H1 (cell line): ENCODE data around the gene MED28. TPM values are rescaled to one million over a fixed set of nuclear protein-coding genes. Genes with fewer than 3 reads are reported as not detected.
A peak's percentile ranks its signal among the peaks of the same experiment; 100 is the strongest.

ENCODE experiments used
- CTCF ChIA-PET: fragments of 300-600 bp; sonication (Branson Sonifier 250); formaldehyde crosslinking; loops from one replicate; lab custom pipeline; 2021; ENCODE audit not compliant: partially characterized antibody; lab: Charles Lee
- POLR2A ChIA-PET: fragments of 300-600 bp; sonication (Branson Sonifier 250); formaldehyde crosslinking; loops from one replicate; lab custom pipeline; 2021; ENCODE audit warnings: inconsistent platforms; ENCODE audit not compliant: partially characterized antibody; lab: Charles Lee
- DNase-seq, 2 experiments: peaks; one replicate each; pipeline versions ENCODE4 v3.0.0 to v3.0.0-alpha.2; 2010 to 2022; ENCODE audit warnings: low spot score in 2 of 2, low read depth in 1 of 2, mixed read lengths in 1 of 2
- FAIRE-seq: peaks from 2 replicates; lab custom pipeline; 2011; peaks lifted over from hg19 to GRCh38; lab: Jason Lieb, UNC
- H2AFZ ChIP-seq: 2 replicates; pipeline ENCODE4 v1.8.1; 2012; ENCODE audit warnings: low read length, inconsistent platforms
- H2AK5ac ChIP-seq: 2 replicates; pipeline ENCODE4 v1.6.1; 2013; ENCODE audit warnings: low read depth, low read length
- H2BK120ac ChIP-seq: replicated peaks from 2 replicates; pipeline ENCODE3; 2013; ENCODE audit warnings: low read depth, low read length, inconsistent platforms
- H2BK12ac ChIP-seq: 2 replicates; pipeline ENCODE4 v1.6.1; 2013; ENCODE audit warnings: low read depth, low read length
- H2BK15ac ChIP-seq: 2 replicates; pipeline ENCODE4 v1.6.1; 2013; ENCODE audit warnings: low read length
- H2BK20ac ChIP-seq: 2 replicates; pipeline ENCODE4 v1.6.1; 2013; ENCODE audit warnings: low read length
- H2BK5ac ChIP-seq: 2 replicates; pipeline ENCODE4 v1.6.1; 2013; ENCODE audit warnings: low read depth, low read length
- H3K14ac ChIP-seq: 2 replicates; pipeline ENCODE4 v1.6.1; 2013; ENCODE audit warnings: inconsistent platforms; ENCODE audit not compliant: insufficient read length
- H3K18ac ChIP-seq: 2 replicates; pipeline ENCODE4 v1.6.1; 2013; ENCODE audit warnings: low read length; ENCODE audit errors: extremely low read depth
- H3K23ac ChIP-seq: 2 replicates; pipeline ENCODE4 v1.6.1; 2013; ENCODE audit warnings: inconsistent platforms; ENCODE audit not compliant: insufficient read length
- H3K23me2 ChIP-seq: 2 replicates; pipeline ENCODE4 v1.6.1; 2013; ENCODE audit warnings: low read depth, low read length
- H3K27ac ChIP-seq: 2 replicates; pipeline ENCODE4 v1.6.1; 2011; ENCODE audit warnings: low read depth, low read length, inconsistent platforms
- H3K27me3 ChIP-seq, 4 experiments: replicated peaks in 1 of 4; 1 replicate in 1 of 4; 2 replicates in 3 of 4; pipeline versions ENCODE4 v1.6.1 to v1.8.1; 2011 to 2013; ENCODE audit warnings: low read length in 3 of 4, mild to moderate bottlenecking in 3 of 4, inconsistent platforms in 2 of 4, mixed read lengths in 2 of 4, moderate library complexity in 1 of 4; ENCODE audit not compliant: control insufficient read depth in 3 of 4, insufficient read depth in 3 of 4; ENCODE audit errors: extremely low read depth in 1 of 4
- H3K36me3 ChIP-seq, 4 experiments: 2 replicates each; pipeline versions ENCODE4 v1.6.1 to v1.8.1; 2011 to 2013; ENCODE audit warnings: mild to moderate bottlenecking in 4 of 4, low read length in 3 of 4, moderate library complexity in 2 of 4, control low read depth in 1 of 4, inconsistent platforms in 1 of 4; ENCODE audit not compliant: insufficient read depth in 4 of 4, control insufficient read depth in 2 of 4
- H3K4ac ChIP-seq: replicated peaks from 2 replicates; pipeline ENCODE3; 2013; ENCODE audit warnings: low read length, low read depth, mixed read lengths, inconsistent platforms; ENCODE audit not compliant: insufficient read length
- H3K4me1 ChIP-seq, 4 experiments: replicated peaks in 1 of 4; 1 replicate in 1 of 4; 2 replicates in 3 of 4; pipeline versions ENCODE4 v1.6.1 to v1.8.1; 2011 to 2013; ENCODE audit warnings: low read length in 3 of 4, inconsistent platforms in 2 of 4, mixed read lengths in 1 of 4; ENCODE audit not compliant: insufficient read depth in 4 of 4, control insufficient read depth in 3 of 4
- H3K4me2 ChIP-seq, 2 experiments: 2 replicates each; pipeline versions ENCODE4 v1.6.1 to v1.8.1; 2011 to 2013; ENCODE audit warnings: low read depth in 2 of 2, low read length in 2 of 2, control low read depth in 1 of 2, inconsistent platforms in 1 of 2, mild to moderate bottlenecking in 1 of 2; ENCODE audit not compliant: insufficient read depth in 1 of 2
- H3K4me3 ChIP-seq, 4 experiments: fragments of 200-600, 300-600 bp in 1 of 4; sonication (generic), shearing (Covaris generic), sonication (Bioruptor Twin) in 1 of 4; 2 replicates each; pipeline versions ENCODE4 v1.5.1 to v1.8.1; 2011 to 2016; ENCODE audit warnings: low read length in 4 of 4, low read depth in 3 of 4, control low read depth in 2 of 4, inconsistent platforms in 2 of 4, mild to moderate bottlenecking in 2 of 4, mixed read lengths in 1 of 4, moderate library complexity in 1 of 4; ENCODE audit not compliant: insufficient read depth in 2 of 4; ENCODE audit errors: extremely low read depth in 1 of 4
- H3K56ac ChIP-seq: replicated peaks from 2 replicates; pipeline ENCODE3; 2013; ENCODE audit warnings: low read depth, mild to moderate bottlenecking, mixed read lengths, low read length, inconsistent platforms; ENCODE audit not compliant: insufficient read length
- H3K79me1 ChIP-seq: 2 replicates; pipeline ENCODE4 v1.6.1; 2013; ENCODE audit warnings: low read depth, low read length, control low read depth
- H3K79me2 ChIP-seq, 2 experiments: 2 replicates each; pipeline versions ENCODE4 v1.6.1 to v1.8.1; 2012 to 2013; ENCODE audit warnings: low read length in 2 of 2, mild to moderate bottlenecking in 2 of 2, inconsistent platforms in 1 of 2; ENCODE audit not compliant: insufficient read depth in 2 of 2, control insufficient read depth in 1 of 2
- H3K9ac ChIP-seq, 4 experiments: replicated peaks in 1 of 4; 1 replicate in 1 of 4; 2 replicates in 3 of 4; pipeline versions ENCODE4 v1.6.1 to v1.8.1; 2011 to 2013; ENCODE audit warnings: low read depth in 3 of 4, low read length in 3 of 4, control low read depth in 2 of 4, mild to moderate bottlenecking in 2 of 4, moderate library complexity in 2 of 4, inconsistent platforms in 1 of 4; ENCODE audit errors: extremely low read depth in 1 of 4
- H3K9me3 ChIP-seq, 2 experiments: 2 replicates each; pipeline versions ENCODE4 v1.6.1 to v1.8.1; 2012 to 2013; ENCODE audit warnings: mild to moderate bottlenecking in 2 of 2, moderate library complexity in 2 of 2, control low read depth in 1 of 2, inconsistent platforms in 1 of 2, low read depth in 1 of 2, low read length in 1 of 2, mixed read lengths in 1 of 2; ENCODE audit not compliant: insufficient read depth in 2 of 2
- H4K20me1 ChIP-seq, 2 experiments: replicated peaks in 1 of 2; 2 replicates each; pipeline versions ENCODE3 to v1.8.1; 2011 to 2013; ENCODE audit warnings: inconsistent platforms in 2 of 2, low read length in 2 of 2, mild to moderate bottlenecking in 1 of 2; ENCODE audit not compliant: insufficient read depth in 2 of 2, control insufficient read depth in 1 of 2
- H4K5ac ChIP-seq: 2 replicates; pipeline ENCODE4 v1.6.1; 2013; ENCODE audit warnings: low read length, low read depth, mixed read lengths, inconsistent platforms; ENCODE audit not compliant: insufficient read length
- H4K8ac ChIP-seq: 2 replicates; pipeline ENCODE4 v1.8.0; 2013; ENCODE audit warnings: mild to moderate bottlenecking, moderate library complexity, low read length, inconsistent platforms; ENCODE audit not compliant: insufficient read depth; ENCODE audit errors: extremely low read depth
- H4K91ac ChIP-seq: replicated peaks from 2 replicates; pipeline ENCODE3; 2013; ENCODE audit warnings: low read length, mixed read lengths, inconsistent platforms; ENCODE audit not compliant: insufficient read length
- EZH2 ChIP-seq: fragments of 200-600 bp; sonication (generic); IDR thresholded peaks from 2 replicates; pipeline ENCODE4 v1.7.1; 2012; ENCODE audit warnings: low read depth, mild to moderate bottlenecking, moderate library complexity, low read length, inconsistent platforms; ENCODE audit not compliant: severe bottlenecking
- MAFK ChIP-seq: IDR thresholded peaks from 2 replicates; pipeline ENCODE4 v1.6.1; 2012; ENCODE audit warnings: low read depth, mild to moderate bottlenecking, improper control_type of control experiment, low read length
- RAD21 ChIP-seq, 2 experiments: IDR thresholded peaks in 1 of 2; conservative IDR thresholded peaks in 1 of 2; 2 replicates each; pipeline ENCODE4 v1.6.1; 2011; ENCODE audit warnings: low read depth in 2 of 2, low read length in 2 of 2, improper control_type of control experiment in 1 of 2, inconsistent platforms in 1 of 2, mild to moderate bottlenecking in 1 of 2, moderate library complexity in 1 of 2
- WGBS, 2 experiments: shearing (Covaris generic) in 1 of 2; methylation state at CpG; one replicate each; pipeline versions ENCODE4 v1.1.6 to v1.1.7; 2013 to 2015; ENCODE audit warnings: low lambda C conversion rate in 2 of 2, mixed read lengths in 2 of 2, inconsistent platforms in 1 of 2, low coverage in 1 of 2, missing lambda C conversion rate in 1 of 2; ENCODE audit not compliant: insufficient replicate concordance in 2 of 2, insufficient coverage in 1 of 2, insufficient read length in 1 of 2; ENCODE audit errors: extremely low coverage in 1 of 2, missing lambda C conversion rate in 1 of 2; 5-methylcytosine and 5-hydroxymethylcytosine counted together
- polyA plus RNA-seq, 7 experiments: library from polyadenylated mRNA; depleted of rRNA in 3 of 7; stranded (reverse) in 5 of 7; unstranded in 2 of 7; fragments of >200 nt in 5 of 7; fragments of 200-250 nt in 2 of 7; gene quantifications; 1 replicate in 5 of 7; 2 replicates in 1 of 7; 4 replicates in 1 of 7; pipeline versions ENCODE4 v1.2.1 to v1.2.3, GENCODE V29; 2011 to 2013; ENCODE audit warnings: missing spikeins in 2 of 7, mixed read lengths in 2 of 7
- total RNA-seq: library from RNA; stranded (reverse); fragmentation: NEBNext Ultra II Directional; extraction: Animal tissue kit (Norgen Biotek cat#: 25700); gene quantifications from 2 replicates; pipeline ENCODE4 v1.2.1, GENCODE V29; 2021

MED28 gene
- total and polyA plus RNA-seq, 2 of the 8 experiments (the other 6 are each of a cell fraction or from before 2014, with no cell fraction given) = 24.0 to 87.1 TPM

GRCh38 chr4:17597517-17597916, 16.9 kb upstream of the MED28 start:
- H4K20me1 ChIP-seq = peaks cover 0 to 1% of the 10 kb centered on the region in 2 experiments
- H4K8ac ChIP-seq = no peak overlapping the region
- H3K56ac ChIP-seq = no peak overlapping the region
- no peaks in the 10 kb centered on the region for H3K27me3 ChIP-seq
- no peak overlapping the region for H2BK5ac ChIP-seq
- ChIA-PET CTCF (interaction anchor here (0.8 to 1.6 kb wide), 10 partner anchors 9 to 84 kb away, joined by 3 to 5 read pairs (median 3); no protein-coding TSS in a partner anchor), POLR2A (interaction anchor here (1.0 to 1.4 kb wide), 3 partner anchors 13 to 29 kb away, joined by 3 to 5 read pairs (median 3); no protein-coding TSS in a partner anchor)
- no peak overlapping the region for H3K14ac ChIP-seq
- H3K9me3 ChIP-seq = no peaks in the 10 kb centered on the region
- H3K23me2 ChIP-seq = no peaks in the 10 kb centered on the region
- no peak overlapping the region for H3K4me2 ChIP-seq
- no peak overlapping the region for H2BK12ac ChIP-seq
- H2BK120ac ChIP-seq = no peak overlapping the region
- H4K5ac ChIP-seq = no peak overlapping the region
- H2BK15ac ChIP-seq = no peak overlapping the region
- 85% methylated on average over 7 of the region's 7 CpGs; no CpG with 5 or more reads in 1 of the 2 experiments for WGBS, 2 experiments
- no peak overlapping the region for H3K27ac ChIP-seq
- no peak overlapping the region for H2BK20ac ChIP-seq
- no peaks in the 10 kb centered on the region for H3K79me1 ChIP-seq
- H3K9ac ChIP-seq = no peak overlapping the region
- no peaks in the 10 kb centered on the region for H3K4me1 ChIP-seq
- FAIRE-seq (no peak), DNase-seq (no peak)
- H3K36me3 ChIP-seq = peaks cover 5 to 32% (median 22%) of the 10 kb centered on the region in 4 experiments
- no peak overlapping the region for H3K23ac ChIP-seq
- no peak overlapping the region for H3K4ac ChIP-seq
- H3K79me2 ChIP-seq = no peaks in the 10 kb centered on the region
- H4K91ac ChIP-seq = no peak overlapping the region
- no peak overlapping the region for H2AK5ac ChIP-seq
- H2AFZ ChIP-seq = no peak overlapping the region
- H3K18ac ChIP-seq = no peak overlapping the region
- no peak overlapping the region for H3K4me3 ChIP-seq
- TF ChIP-seq EZH2 (no peak), RAD21 (IDR thresholded peaks at IDR 0.05 in 1 of 2, conservative IDR thresholded peaks at IDR 0.05 in 1 of 2; ENCODE audit: low read depth in 2 of 2, low read length in 2 of 2) (peak; percentile 33 to 56; a peak in 3 of 4 replicates), MAFK (no peak)
